GM10266 (cell line): ENCODE results near the gene ABCA1.
"Not testable (repeated sequence)": the region's sequence is repeated elsewhere in the genome, so short reads cannot be mapped to it uniquely, and the experiment has no call there.

ENCODE experiments used
- DNase-seq: peaks from one replicate; pipeline ENCODE4 v3.0.0; 2012; ENCODE audit errors: extremely low spot score
- TF ChIP-seq, protein P1 (sequence below): IDR thresholded peaks from 2 replicates; pipeline ENCODE4 v1.5.1; 2012; ENCODE audit warnings: mild to moderate bottlenecking, low read depth; ENCODE audit not compliant: control insufficient read depth, insufficient read depth; ENCODE audit errors: missing control alignments

The ABCA1 gene

DNA sequence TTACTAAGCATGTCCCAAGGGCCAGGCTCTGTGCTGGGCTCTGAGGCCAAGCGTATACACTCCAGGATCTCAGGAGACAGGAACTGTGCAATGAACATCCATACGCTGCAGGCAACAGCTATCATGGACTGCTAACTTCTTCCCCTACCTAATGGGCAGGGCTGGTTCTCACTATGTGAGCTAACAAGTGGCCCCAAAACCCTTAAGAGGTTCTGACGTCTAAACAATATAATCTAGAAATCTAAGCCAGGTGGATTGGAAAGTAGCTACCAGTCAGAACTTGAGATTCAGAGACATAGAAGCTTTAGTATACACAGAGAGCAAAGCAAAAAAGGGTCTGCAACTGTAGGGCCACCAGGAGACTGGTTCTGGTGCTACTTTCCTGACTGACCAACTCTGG, 27.6 kb downstream of the ABCA1 start:
- DNase-seq: no peak
- TF ChIP-seq, protein P1, sequence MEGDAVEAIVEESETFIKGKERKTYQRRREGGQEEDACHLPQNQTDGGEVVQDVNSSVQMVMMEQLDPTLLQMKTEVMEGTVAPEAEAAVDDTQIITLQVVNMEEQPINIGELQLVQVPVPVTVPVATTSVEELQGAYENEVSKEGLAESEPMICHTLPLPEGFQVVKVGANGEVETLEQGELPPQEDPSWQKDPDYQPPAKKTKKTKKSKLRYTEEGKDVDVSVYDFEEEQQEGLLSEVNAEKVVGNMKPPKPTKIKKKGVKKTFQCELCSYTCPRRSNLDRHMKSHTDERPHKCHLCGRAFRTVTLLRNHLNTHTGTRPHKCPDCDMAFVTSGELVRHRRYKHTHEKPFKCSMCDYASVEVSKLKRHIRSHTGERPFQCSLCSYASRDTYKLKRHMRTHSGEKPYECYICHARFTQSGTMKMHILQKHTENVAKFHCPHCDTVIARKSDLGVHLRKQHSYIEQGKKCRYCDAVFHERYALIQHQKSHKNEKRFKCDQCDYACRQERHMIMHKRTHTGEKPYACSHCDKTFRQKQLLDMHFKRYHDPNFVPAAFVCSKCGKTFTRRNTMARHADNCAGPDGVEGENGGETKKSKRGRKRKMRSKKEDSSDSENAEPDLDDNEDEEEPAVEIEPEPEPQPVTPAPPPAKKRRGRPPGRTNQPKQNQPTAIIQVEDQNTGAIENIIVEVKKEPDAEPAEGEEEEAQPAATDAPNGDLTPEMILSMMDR: no peak

DNA sequence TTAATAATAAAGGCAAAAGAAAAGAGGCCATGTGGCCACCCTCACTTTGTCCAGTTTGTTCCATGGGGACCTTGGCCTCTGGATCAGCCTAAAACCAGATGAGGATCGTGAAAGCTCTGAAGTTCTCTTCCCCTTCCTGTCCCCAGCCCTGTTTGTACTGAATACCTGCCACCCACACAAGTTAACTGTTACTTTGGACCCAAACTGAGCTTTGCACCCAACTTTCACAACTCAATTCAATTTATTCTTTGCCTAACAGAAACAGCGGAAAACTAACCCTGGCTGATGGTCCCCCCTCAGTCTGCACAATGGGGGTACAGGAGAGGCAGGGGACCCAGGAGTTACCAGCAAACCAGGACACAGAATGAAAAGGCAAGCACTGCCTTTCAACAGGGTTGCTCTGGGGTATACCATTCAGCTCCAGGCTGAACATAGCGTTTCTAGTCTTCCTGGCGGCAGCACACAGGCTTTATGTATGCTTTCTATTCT, 28.2 kb downstream of the ABCA1 start:
- no peak for DNase-seq
- TF ChIP-seq, protein P1: no peak

- DNase-seq: not testable (repeated sequence)
These were observed 29.6 kb downstream of the ABCA1 start for GRCh38 chr9:104898376-104898775.

DNA sequence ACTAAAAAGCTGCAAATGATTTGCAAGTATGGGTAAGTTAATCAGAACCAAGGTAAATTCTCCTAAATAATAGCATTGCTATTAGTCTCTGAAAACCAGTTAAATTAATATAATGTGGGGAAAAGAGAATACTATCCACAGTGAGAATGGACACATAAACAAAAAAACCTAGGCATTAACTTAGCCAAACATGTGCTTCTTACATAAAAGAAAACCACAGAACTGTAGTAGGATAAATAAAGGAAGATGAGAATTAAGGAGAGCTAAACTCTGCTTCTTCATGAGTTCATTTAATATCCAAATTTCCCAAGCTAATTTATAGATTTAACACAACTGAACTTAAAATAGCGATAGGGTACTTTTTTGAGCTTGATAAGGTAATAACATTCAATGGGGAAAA, 31.8 kb downstream of the ABCA1 start:
- DNase-seq: no peak
- TF ChIP-seq, protein P1: no peak

- DNase-seq: no peak
- TF ChIP-seq, protein P1: no peak
These were observed 32.4 kb downstream of the ABCA1 start for GRCh38 chr9:104895572-104895971.

GRCh38 chr9:104892701-104893100, 35.3 kb downstream of the ABCA1 start:
- DNase-seq: no peak
- TF ChIP-seq, protein P1: no peak

DNA sequence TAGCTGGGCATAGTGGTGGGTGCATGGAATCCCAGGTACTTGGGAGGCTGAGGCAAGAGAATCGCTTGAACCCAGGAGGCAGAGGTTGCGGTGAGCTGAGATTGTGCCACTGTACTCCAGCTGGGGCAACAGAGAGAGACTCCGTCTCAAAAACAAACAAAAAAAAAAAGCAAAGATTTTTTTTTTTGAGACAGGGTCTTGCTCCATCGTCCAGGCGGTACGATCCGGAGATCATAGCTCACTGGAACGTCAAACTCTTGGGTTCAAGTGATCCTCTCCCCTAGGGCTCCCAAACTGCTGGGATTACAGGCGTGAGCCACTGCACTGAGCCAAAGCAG, 37.6 kb downstream of the ABCA1 start:
- TF ChIP-seq, protein P1: no peak
- DNase-seq: no peak
